Psoas muscle (tissue), 8 donors: ENCODE results near the gene VASH2. TPM values are rescaled to one million over a fixed set of nuclear protein-coding genes. Genes with fewer than 3 reads are reported as not detected.

Experiments
- ATAC-seq, 4 donors: fragments of 200-7000 bp; cut with Tn5 transposase; one replicate each; pipeline ENCODE4 v1.9.1; 2020; ENCODE audit warnings: moderate library complexity in 3 of 4, mild to moderate bottlenecking in 2 of 4
- DNase-seq, 2 donors: peaks; one replicate each; pipeline ENCODE4 v3.0.0-alpha.2; 2020
- H3K27ac ChIP-seq: fragments of 200-600 bp; one replicate; pipeline ENCODE4 v1.8.0; 2022
- H3K27me3 ChIP-seq, 3 donors: fragments of 200-600 bp in 1 of 3; one replicate each; pipeline versions ENCODE4 v1.6.1 to v1.8.0; 2013 to 2022; ENCODE audit warnings: low read length in 2 of 3, mild to moderate bottlenecking in 2 of 3, moderate library complexity in 1 of 3; ENCODE audit not compliant: insufficient read depth in 3 of 3
- H3K36me3 ChIP-seq, 2 donors: fragments of 200-600 bp in 1 of 2; one replicate each; pipeline versions ENCODE4 v1.6.1 to v1.8.0; 2013 to 2022; ENCODE audit warnings: low read depth in 1 of 2, mild to moderate bottlenecking in 1 of 2, moderate library complexity in 1 of 2; ENCODE audit not compliant: insufficient read depth in 1 of 2
- H3K4me1 ChIP-seq: fragments of 200-600 bp; one replicate; pipeline ENCODE4 v1.8.0; 2022
- H3K4me3 ChIP-seq: fragments of 200-600 bp; one replicate; pipeline ENCODE4 v1.8.0; 2022; ENCODE audit warnings: mild to moderate bottlenecking
- H3K9me3 ChIP-seq: fragments of 200-600 bp; one replicate; pipeline ENCODE4 v1.8.0; 2022
- WGBS, 3 donors: extraction: QIAGEN DNeasy Blood & Tissue Kit; methylation state at CpG; one replicate each; pipeline versions ENCODE4 v1.1.6 to v1.1.7; 2013; 5-methylcytosine and 5-hydroxymethylcytosine counted together
- intact Hi-C, 2 donors: fragments of 100-400 bp; cut with DNase I; formaldehyde crosslinking; loops; one replicate each; pipeline versions ENCODE4 v1.11.0 to v1.14.2; 2022
- polyA plus RNA-seq, 3 donors: library from polyadenylated mRNA; stranded (reverse); fragments of 200-250 nt; gene quantifications; one replicate each; pipeline ENCODE4 v1.2.3, GENCODE V29; 2013
- total RNA-seq, 4 donors: library from RNA; stranded (reverse); fragmentation: NEBNext Ultra II Directional in 2 of 4; extraction: Animal tissue kit (Norgen Biotek cat#: 25700) in 2 of 4; gene quantifications; one replicate each; pipeline versions ENCODE4 v1.2.1 to v1.2.4, GENCODE V29; 2021 to 2023
- TF ChIP-seq, protein P1 (sequence below): fragments of 200-600 bp; IDR thresholded peaks from one replicate; pipeline ENCODE4 v1.8.0; 2022; ENCODE audit warnings: antibody characterized with exemption
- donor health status: healthy with polysubstance abuse.
- donor health status: DM: no; HTN: no; CAD: no; lungs with moderate emphysema.
- donor health status: Bipolar disorder and iron deficiency.
- donor health status: healthy.
- donor health status: DM: yes; HTN: yes; CAD: no.
- donor health status: DM: no; HTN: no; CAD: no.
- donor health status: DM: no; HTN: no; CAD: no.
- donor health status: DM: yes; HTN: yes; CAD: no.

The VASH2 gene
- total and polyA plus RNA-seq, 7 donors, result 0.09 to 1.6 (median 0.17) TPM

DNA sequence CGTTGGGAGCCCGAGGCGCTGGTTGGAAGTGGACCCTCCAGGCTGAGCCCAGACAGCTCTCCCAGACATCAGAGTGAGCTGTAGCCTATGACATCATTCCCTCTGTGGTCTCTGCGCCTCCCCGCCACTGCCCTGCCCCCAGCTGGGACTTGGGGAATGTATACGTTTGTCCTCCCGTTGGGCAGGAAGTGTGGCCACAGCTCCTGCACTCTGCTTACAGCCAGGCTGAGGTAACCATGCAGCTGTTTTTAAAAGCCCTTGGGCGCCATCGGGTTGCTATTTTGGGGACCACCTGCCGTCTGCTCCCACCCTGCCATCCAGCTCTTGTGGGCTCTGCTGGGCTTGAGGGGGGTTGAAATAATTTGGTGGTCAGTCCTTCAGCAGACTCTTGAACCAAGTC, 7.8 kb downstream of the VASH2 start:
- H3K9me3 ChIP-seq, result no peaks in the 10 kb centered on the region
- no peak overlapping the region for H3K4me3 ChIP-seq
- intact Hi-C loops, result no loop called here
- H3K36me3 ChIP-seq, result no peaks in the 10 kb centered on the region
- ATAC-seq (no peak), DNase-seq (no peak)
- 62 to 68% (median 63%) methylated on average over 9 to 10 of the region's 10 CpGs for WGBS, 3 donors
- no peaks in the 10 kb centered on the region for H3K4me1 ChIP-seq
- peaks cover 0 to 6% (median 1%) of the 10 kb centered on the region in 3 donors for H3K27me3 ChIP-seq
- TF ChIP-seq, protein P1, sequence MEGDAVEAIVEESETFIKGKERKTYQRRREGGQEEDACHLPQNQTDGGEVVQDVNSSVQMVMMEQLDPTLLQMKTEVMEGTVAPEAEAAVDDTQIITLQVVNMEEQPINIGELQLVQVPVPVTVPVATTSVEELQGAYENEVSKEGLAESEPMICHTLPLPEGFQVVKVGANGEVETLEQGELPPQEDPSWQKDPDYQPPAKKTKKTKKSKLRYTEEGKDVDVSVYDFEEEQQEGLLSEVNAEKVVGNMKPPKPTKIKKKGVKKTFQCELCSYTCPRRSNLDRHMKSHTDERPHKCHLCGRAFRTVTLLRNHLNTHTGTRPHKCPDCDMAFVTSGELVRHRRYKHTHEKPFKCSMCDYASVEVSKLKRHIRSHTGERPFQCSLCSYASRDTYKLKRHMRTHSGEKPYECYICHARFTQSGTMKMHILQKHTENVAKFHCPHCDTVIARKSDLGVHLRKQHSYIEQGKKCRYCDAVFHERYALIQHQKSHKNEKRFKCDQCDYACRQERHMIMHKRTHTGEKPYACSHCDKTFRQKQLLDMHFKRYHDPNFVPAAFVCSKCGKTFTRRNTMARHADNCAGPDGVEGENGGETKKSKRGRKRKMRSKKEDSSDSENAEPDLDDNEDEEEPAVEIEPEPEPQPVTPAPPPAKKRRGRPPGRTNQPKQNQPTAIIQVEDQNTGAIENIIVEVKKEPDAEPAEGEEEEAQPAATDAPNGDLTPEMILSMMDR, result no peak
- H3K27ac ChIP-seq, result no peak overlapping the region

DNA sequence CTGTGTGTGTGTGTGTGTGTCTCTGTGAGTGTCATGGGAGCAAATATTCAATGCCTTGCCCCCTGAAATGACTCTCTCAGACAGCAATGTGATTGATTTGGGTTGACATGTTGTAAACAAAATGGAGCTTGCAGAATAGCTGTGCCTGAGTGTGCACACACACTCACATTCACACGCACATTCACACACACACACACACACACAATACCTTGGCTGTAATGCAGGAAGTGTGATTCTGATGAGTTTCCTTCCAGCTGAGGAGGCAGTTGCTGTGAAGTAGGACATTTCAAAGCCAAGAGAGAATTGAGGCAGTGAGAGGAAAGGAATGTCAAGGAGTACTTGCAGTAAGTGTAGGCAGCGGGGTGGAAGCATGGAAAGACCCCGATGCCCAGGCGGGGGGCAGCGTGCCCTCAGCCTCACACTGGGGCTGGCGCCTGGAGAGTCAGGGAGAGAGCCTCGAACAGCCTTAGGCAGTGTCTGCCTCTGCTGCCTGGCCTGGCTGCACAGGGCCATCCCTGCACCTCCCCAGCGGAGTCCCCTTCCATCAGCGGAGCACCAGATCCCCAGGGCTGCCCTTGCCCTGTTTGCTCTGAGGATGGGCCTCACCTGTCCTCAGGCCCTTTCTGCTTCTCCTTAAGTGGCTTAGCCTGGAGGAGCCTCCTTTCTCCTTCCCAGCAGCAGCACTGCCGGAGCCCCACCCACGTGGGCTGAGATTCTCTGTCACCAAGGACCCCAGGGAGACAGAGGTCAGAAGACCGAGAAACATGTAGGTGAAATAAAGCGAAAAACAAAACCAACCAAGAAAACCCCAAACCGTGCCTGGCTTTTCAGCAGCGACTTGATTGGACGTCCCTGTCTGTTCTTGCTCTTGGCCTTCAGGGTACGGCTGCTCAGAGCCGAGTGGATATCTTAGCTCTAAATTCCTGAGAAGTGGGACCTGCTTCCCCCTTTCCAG, 9.2 kb downstream of the VASH2 start:
- H3K27ac ChIP-seq, result no peak overlapping the region
- no peaks in the 10 kb centered on the region for H3K4me1 ChIP-seq
- TF ChIP-seq, protein P1, result no peak
- no peak for ATAC-seq
- H3K36me3 ChIP-seq, result no peaks in the 10 kb centered on the region
- H3K27me3 ChIP-seq, result peaks cover 0 to 1% (median 0%) of the 10 kb centered on the region in 3 donors
- 82 to 94% (median 91%) methylated on average over 16 to 18 of the region's 18 CpGs for WGBS, 3 donors
- no peak overlapping the region for H3K4me3 ChIP-seq
- no peak for DNase-seq
- intact Hi-C loops, result no loop called here
- no peaks in the 10 kb centered on the region for H3K9me3 ChIP-seq

DNA sequence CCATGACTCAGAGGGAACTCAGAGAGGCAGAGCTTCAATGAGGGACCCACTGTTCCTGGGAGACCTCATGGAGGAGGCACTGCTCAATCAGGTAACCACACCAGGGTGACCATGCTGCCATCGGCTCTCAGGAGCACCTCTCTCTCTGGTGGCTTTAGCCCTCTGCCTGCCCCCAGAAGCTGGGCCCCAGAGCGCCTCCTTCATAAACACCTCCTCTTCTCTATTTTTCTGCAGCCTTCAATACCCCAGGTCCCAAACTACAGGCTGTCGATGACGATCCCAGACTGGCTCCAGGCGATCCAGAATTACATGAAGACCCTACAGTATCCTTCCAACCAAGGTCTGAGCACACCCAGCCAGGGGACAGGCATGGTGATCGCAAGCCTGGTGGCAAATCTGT, 10.6 kb downstream of the VASH2 start:
- no peak overlapping the region for H3K27ac ChIP-seq
- H3K27me3 ChIP-seq, result peaks cover 0 to 1% (median 0%) of the 10 kb centered on the region in 3 donors
- DNase-seq (no peak), ATAC-seq (no peak)
- H3K4me1 ChIP-seq, result no peaks in the 10 kb centered on the region
- TF ChIP-seq, protein P1, result no peak
- no peak overlapping the region for H3K4me3 ChIP-seq
- WGBS, 3 donors, result 97 to 100% (median 99%) methylated on average over 6 of the region's 6 CpGs
- H3K36me3 ChIP-seq, result no peaks in the 10 kb centered on the region
- no peaks in the 10 kb centered on the region for H3K9me3 ChIP-seq
- intact Hi-C loops, result no loop called here

DNA sequence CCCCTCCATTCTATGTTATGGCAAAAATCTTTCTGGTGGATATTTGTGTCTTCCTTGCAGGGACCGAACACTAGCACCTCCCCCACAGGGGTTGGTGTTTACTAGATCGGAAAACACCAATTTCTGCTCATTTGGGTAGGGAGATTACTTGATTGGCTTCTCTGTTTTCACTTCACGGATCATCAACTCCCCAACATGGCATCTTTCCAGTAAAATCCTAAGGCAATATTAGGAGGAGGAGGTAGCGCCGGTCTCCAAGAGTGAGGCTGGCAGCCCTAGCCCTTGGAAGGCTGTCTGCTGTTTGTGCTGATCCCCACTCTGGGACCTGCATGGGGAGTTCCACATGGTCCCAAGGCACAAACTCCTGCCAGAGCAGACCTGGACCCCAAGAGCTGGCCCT, 12.2 kb downstream of the VASH2 start:
- H3K4me1 ChIP-seq, result no peaks in the 10 kb centered on the region
- H3K27ac ChIP-seq, result no peak overlapping the region
- 88 to 94% (median 89%) methylated on average over 5 of the region's 5 CpGs for WGBS, 3 donors
- H3K9me3 ChIP-seq, result no peaks in the 10 kb centered on the region
- TF ChIP-seq, protein P1, result no peak
- no peaks in the 10 kb centered on the region for H3K36me3 ChIP-seq
- ATAC-seq, result no peak
- DNase-seq, result no peak
- H3K4me3 ChIP-seq, result no peak overlapping the region
- H3K27me3 ChIP-seq, result peaks cover 0 to 1% (median 0%) of the 10 kb centered on the region in 3 donors
- intact Hi-C loops, result no loop called here
